ENCODE measurements around the gene ADAMTS17. TPM values are rescaled to one million over a fixed set of nuclear protein-coding genes. Genes with fewer than 3 reads are reported as not detected.

Gene ADAMTS17
- polyA plus RNA-seq, 3 donors from 2014 or later = 0.27 to 0.53 TPM; not detected in 1

- DNase-seq = no peak
- Mint-ChIP-seq H3K4me1 (no peaks in the 10 kb centered on the region), H3K27ac (no peak overlapping the region), H3K27me3 (ENCODE audit: low read depth in 3 of 3) (peaks cover 4 to 10% (median 5%) of the 10 kb centered on the region in 3 donors), H3K4me3 (no peak overlapping the region), H3K9me3 (peaks cover 0 to 6% (median 3%) of the 10 kb centered on the region in 6 donors), H3K36me3 (peaks cover 0 to 8% (median 7%) of the 10 kb centered on the region in 3 donors)
These were observed 187.4 kb downstream of the ADAMTS17 start for GRCh38 chr15:100154338-100154737.

GRCh38 chr15:100152463-100152862 lies 189.3 kb downstream of the ADAMTS17 start:
- Mint-ChIP-seq H3K36me3 (peaks cover 11 to 21% (median 12%) of the 10 kb centered on the region in 3 donors), H3K9me3 (peaks cover 11 to 23% (median 18%) of the 10 kb centered on the region in 6 donors), H3K27me3 (ENCODE audit: low read depth in 3 of 3) (peaks cover 6 to 11% (median 6%) of the 10 kb centered on the region in 3 donors), H3K4me3 (no peak overlapping the region), H3K4me1 (no peaks in the 10 kb centered on the region), H3K27ac (no peak overlapping the region)
- DNase-seq = no peak

DNA sequence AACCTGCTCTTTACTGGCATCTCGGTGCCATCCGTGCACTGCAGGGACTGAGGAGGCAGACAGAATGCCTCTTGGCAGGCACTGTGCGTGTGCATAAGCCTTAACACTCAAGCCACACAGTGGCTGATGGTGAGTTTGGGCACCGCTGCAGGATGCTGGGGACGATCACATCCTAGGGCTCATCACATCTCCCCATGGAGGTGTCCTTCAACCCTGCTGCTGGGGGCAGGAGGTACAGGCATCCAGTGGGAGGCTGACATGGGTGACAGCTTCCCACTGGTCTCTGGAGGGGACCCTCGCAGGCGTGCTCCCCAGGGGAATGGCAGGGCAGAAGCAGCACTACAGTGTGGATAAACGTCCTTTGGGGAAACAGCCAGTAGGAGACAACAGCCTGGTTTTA lies 190.9 kb downstream of the ADAMTS17 start:
- H3K4me1 Mint-ChIP-seq = no peaks in the 10 kb centered on the region
- H3K27me3 Mint-ChIP-seq (ENCODE audit: low read depth in 3 of 3) = peaks cover 6 to 9% (median 6%) of the 10 kb centered on the region in 3 donors

DNA sequence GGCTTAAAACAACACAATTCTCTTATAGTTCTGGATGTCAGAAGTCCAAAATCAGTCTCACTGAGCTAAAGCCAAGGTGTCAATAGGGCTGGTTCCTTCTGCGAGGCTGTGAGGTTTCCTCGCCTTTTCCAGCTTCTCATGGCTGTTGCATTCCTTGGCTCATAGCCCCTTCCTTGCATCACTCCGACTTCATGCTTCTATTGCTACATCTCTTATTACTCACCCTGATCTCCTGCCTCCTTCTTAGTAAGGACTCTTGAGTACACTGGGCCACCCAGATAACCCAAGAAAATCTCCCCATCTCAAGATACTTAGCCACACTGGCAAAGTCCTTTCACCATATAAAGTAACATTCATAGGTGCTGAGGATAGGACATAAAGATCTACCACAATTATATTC lies 193.9 kb downstream of the ADAMTS17 start:
- H3K27ac Mint-ChIP-seq = no peak overlapping the region
- peaks cover 2 to 6% (median 4%) of the 10 kb centered on the region in 3 donors for H3K27me3 Mint-ChIP-seq (ENCODE audit: low read depth in 3 of 3)
- no peak for DNase-seq
- H3K4me1 Mint-ChIP-seq = no peaks in the 10 kb centered on the region
- peaks cover 11 to 25% (median 12%) of the 10 kb centered on the region in 3 donors for H3K36me3 Mint-ChIP-seq
- H3K9me3 Mint-ChIP-seq = peaks cover 13 to 30% (median 23%) of the 10 kb centered on the region in 6 donors
- no peak overlapping the region for H3K4me3 Mint-ChIP-seq

More for the DNA sequence above, 190.9 kb downstream of the ADAMTS17 start:
- no peak for DNase-seq
- Mint-ChIP-seq H3K36me3 (peaks cover 11 to 25% (median 12%) of the 10 kb centered on the region in 3 donors), H3K9me3 (peaks cover 13 to 30% (median 23%) of the 10 kb centered on the region in 6 donors), H3K4me3 (no peak overlapping the region), H3K27ac (no peak overlapping the region)

GRCh38 chr15:100143378-100143777 lies 198.4 kb downstream of the ADAMTS17 start:
- Mint-ChIP-seq H3K27me3 (ENCODE audit: low read depth in 3 of 3) (peaks cover 0 to 5% (median 0%) of the 10 kb centered on the region in 3 donors), H3K4me3 (no peak overlapping the region), H3K36me3 (peaks cover 4 to 11% (median 6%) of the 10 kb centered on the region in 3 donors), H3K9me3 (peaks cover 5 to 20% (median 13%) of the 10 kb centered on the region in 6 donors), H3K27ac (no peak overlapping the region), H3K4me1 (peaks cover 4 to 7% of the 10 kb centered on the region in 2 donors)
- no peak for DNase-seq

GRCh38 chr15:100141311-100142001 lies 200.3 kb downstream of the ADAMTS17 start:
- Mint-ChIP-seq H3K27me3 (ENCODE audit: low read depth in 3 of 3) (peaks cover 3 to 5% (median 4%) of the 10 kb centered on the region in 3 donors), H3K36me3 (no peaks in the 10 kb centered on the region), H3K9me3 (peaks cover 0 to 4% (median 0%) of the 10 kb centered on the region in 6 donors), H3K4me3 (no peak overlapping the region), H3K4me1 (peaks cover 4 to 7% of the 10 kb centered on the region in 2 donors), H3K27ac (no peak overlapping the region)
- DNase-seq = no peak

DNA sequence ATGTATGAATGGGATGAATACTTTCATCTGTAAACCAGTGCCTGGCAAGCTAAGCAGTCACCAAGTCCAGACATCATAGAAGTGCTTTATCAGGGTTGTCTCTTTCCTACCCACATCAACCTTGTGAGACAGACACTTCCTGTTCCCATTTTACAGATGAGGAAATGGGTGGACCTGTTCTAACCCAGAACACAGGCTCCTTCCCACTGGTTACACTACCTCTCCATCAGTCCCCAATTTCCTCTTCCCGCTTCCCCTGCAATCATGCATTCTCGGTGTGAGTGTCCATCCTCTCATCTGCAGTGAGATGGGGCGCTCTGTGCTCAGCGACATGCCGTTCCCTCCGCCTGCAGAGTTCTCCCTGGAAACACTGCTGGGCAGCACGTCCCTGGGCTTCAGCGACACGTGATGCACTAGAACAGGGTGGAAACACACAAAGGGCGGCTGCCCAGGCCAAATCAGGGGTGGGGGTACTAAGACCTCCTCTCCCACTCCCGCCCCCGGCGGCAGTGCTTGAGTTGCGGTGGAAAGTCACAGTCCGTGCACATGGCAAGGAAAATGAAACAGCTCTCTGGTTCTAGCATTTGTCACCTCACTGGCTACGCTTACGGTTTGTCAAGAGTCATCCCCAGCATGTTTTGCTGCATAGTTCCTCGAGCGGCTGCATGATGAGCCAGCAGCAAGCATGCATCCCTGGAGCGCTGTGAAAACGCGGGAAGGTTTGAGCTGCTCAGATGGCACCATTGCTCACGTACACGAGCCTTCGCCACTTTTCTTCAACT lies 201.1 kb downstream of the ADAMTS17 start:
- Mint-ChIP-seq H3K27me3 (ENCODE audit: low read depth in 3 of 3) (peaks cover 3 to 4% (median 3%) of the 10 kb centered on the region in 3 donors), H3K4me1 (peaks cover 4 to 7% of the 10 kb centered on the region in 2 donors), H3K9me3 (no peaks in the 10 kb centered on the region), H3K4me3 (no peak overlapping the region), H3K27ac (no peak overlapping the region), H3K36me3 (peaks cover 0 to 1% (median 0%) of the 10 kb centered on the region in 3 donors)
- DNase-seq = no peak

GRCh38 chr15:100134586-100134985 lies 207.2 kb downstream of the ADAMTS17 start:
- Mint-ChIP-seq H3K27me3 (ENCODE audit: low read depth in 3 of 3) (peaks cover 5 to 8% (median 5%) of the 10 kb centered on the region in 3 donors), H3K36me3 (peaks cover 0 to 4% (median 0%) of the 10 kb centered on the region in 3 donors), H3K4me3 (no peak overlapping the region), H3K27ac (no peak overlapping the region), H3K9me3 (no peaks in the 10 kb centered on the region), H3K4me1 (peaks cover 0 to 5% of the 10 kb centered on the region in 2 donors)
- DNase-seq = no peak

DNA sequence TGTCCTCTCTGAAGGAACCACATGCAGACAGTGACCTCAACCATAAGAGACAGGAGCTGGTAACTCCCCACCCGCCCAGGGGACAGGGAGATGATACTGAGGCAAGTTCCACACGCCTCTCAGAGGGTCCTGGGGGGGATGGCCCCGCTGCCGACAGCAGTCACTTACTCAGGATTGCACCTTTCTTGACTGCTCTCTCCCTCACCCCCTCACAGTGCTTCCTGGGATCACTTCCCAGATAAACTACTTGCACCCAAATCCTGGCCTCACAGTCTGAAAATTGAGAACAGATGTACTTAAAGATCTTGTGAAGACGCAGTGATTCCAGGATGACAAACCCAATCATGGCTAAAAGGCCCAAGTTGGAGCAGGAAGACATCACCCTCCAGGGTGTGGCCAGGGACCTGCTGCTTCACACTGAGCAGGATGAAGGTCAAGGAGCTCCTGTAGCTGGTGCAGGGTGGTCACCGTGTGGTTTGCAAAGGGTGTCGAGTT lies 207.6 kb downstream of the ADAMTS17 start:
- DNase-seq = no peak
- H3K36me3 Mint-ChIP-seq = peaks cover 0 to 4% (median 0%) of the 10 kb centered on the region in 3 donors
- H3K27me3 Mint-ChIP-seq (ENCODE audit: low read depth in 3 of 3) = peaks cover 4 to 8% (median 5%) of the 10 kb centered on the region in 3 donors
- no peaks in the 10 kb centered on the region for H3K9me3 Mint-ChIP-seq
- H3K27ac Mint-ChIP-seq = no peak overlapping the region
- no peak overlapping the region for H3K4me3 Mint-ChIP-seq
- H3K4me1 Mint-ChIP-seq = peaks cover 0 to 5% of the 10 kb centered on the region in 2 donors

GRCh38 chr15:100133001-100133400 lies 208.8 kb downstream of the ADAMTS17 start:
- H3K9me3 Mint-ChIP-seq = no peaks in the 10 kb centered on the region
- H3K36me3 Mint-ChIP-seq = peaks cover 0 to 4% (median 0%) of the 10 kb centered on the region in 3 donors
- peaks cover 4 to 8% (median 7%) of the 10 kb centered on the region in 3 donors for H3K27me3 Mint-ChIP-seq (ENCODE audit: low read depth in 3 of 3)
- H3K4me1 Mint-ChIP-seq = peaks cover 0 to 5% of the 10 kb centered on the region in 2 donors
- DNase-seq = no peak
- H3K4me3 Mint-ChIP-seq = no peak overlapping the region
- no peak overlapping the region for H3K27ac Mint-ChIP-seq

DNA sequence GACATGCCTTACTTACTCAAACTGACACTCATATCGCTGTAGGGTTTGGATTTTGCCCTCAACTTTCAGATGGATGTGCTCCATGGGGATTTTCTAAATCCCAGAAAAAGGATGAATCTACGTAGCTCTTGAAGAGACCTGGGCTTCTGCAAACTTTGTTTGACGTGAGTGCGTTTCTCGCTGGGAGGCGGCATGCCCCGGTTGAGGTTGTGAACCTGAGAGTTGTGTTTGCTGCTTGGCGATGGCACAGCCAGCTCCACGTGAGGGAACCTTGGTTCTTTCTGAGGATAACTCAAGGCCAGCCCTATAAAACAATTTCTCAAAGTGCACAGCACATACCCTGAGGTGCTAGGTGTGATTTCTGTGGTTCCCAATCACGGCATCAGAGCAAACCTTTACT lies 209.5 kb downstream of the ADAMTS17 start:
- no peak for DNase-seq
- Mint-ChIP-seq H3K27ac (no peak overlapping the region), H3K36me3 (peaks cover 0 to 4% (median 0%) of the 10 kb centered on the region in 3 donors), H3K4me1 (peaks cover 0 to 5% of the 10 kb centered on the region in 2 donors), H3K9me3 (no peaks in the 10 kb centered on the region), H3K27me3 (ENCODE audit: low read depth in 3 of 3) (peaks cover 4 to 7% (median 7%) of the 10 kb centered on the region in 3 donors), H3K4me3 (no peak overlapping the region)

- H3K36me3 Mint-ChIP-seq = peaks cover 0 to 4% (median 0%) of the 10 kb centered on the region in 3 donors
- peaks cover 0 to 5% of the 10 kb centered on the region in 2 donors for H3K4me1 Mint-ChIP-seq
- peak overlapping the region in 4 of 5 donors; percentile 15 to 48 (median 45) for H3K4me3 Mint-ChIP-seq
- DNase-seq = peak in 2 of 3 donors; percentile 3 to 19
- peaks cover 4 to 7% (median 6%) of the 10 kb centered on the region in 3 donors for H3K27me3 Mint-ChIP-seq (ENCODE audit: low read depth in 3 of 3)
- no peaks in the 10 kb centered on the region for H3K9me3 Mint-ChIP-seq
- no peak overlapping the region for H3K27ac Mint-ChIP-seq
These were observed 210.2 kb downstream of the ADAMTS17 start for GRCh38 chr15:100131321-100132224.

- H3K27me3 Mint-ChIP-seq (ENCODE audit: low read depth in 3 of 3) = peaks cover 2 to 7% (median 6%) of the 10 kb centered on the region in 3 donors
- DNase-seq = no peak
- H3K4me3 Mint-ChIP-seq = no peak overlapping the region
- peaks cover 0 to 5% of the 10 kb centered on the region in 2 donors for H3K4me1 Mint-ChIP-seq
- H3K36me3 Mint-ChIP-seq = no peaks in the 10 kb centered on the region
- H3K9me3 Mint-ChIP-seq = no peaks in the 10 kb centered on the region
- H3K27ac Mint-ChIP-seq = no peak overlapping the region
These were observed 212.1 kb downstream of the ADAMTS17 start for GRCh38 chr15:100129677-100130076.

Measured in immature natural killer cell (primary cell).